Keratinocyte (primary cell): ENCODE results near the gene SLC6A9. TPM values are rescaled to one million over a fixed set of nuclear protein-coding genes. Genes with fewer than 3 reads are reported as not detected.

ENCODE experiments used
- DNase-seq: peaks from one replicate; pipeline ENCODE4 v3.0.0-alpha.2; 2011; ENCODE audit warnings: low read depth, missing footprints, low spot score
- FAIRE-seq: peaks from 2 replicates; lab custom pipeline; 2011; peaks lifted over from hg19 to GRCh38; lab: Jason Lieb, UNC
- H2AFZ ChIP-seq: 2 replicates; pipeline ENCODE4 v1.6.0; 2012; ENCODE audit warnings: low read length, control low read depth, inconsistent platforms; ENCODE audit not compliant: control insufficient read depth
- H3K27ac ChIP-seq: 2 replicates; pipeline ENCODE4 v1.5.1; 2011; ENCODE audit warnings: low read length; ENCODE audit not compliant: control insufficient read depth, insufficient read depth
- H3K27me3 ChIP-seq: 3 replicates; pipeline ENCODE4 v1.6.0; 2011; ENCODE audit warnings: low read length; ENCODE audit not compliant: control insufficient read depth, insufficient read depth; ENCODE audit errors: extremely low read depth
- H3K36me3 ChIP-seq, 2 experiments: 2 replicates in 1 of 2; 3 replicates in 1 of 2; pipeline ENCODE4 v1.5.1; 2011; ENCODE audit warnings: low read length in 2 of 2, mild to moderate bottlenecking in 1 of 2; ENCODE audit not compliant: control insufficient read depth in 2 of 2, insufficient read depth in 2 of 2; ENCODE audit errors: extremely low read depth in 1 of 2
- H3K4me1 ChIP-seq: 3 replicates; pipeline ENCODE4 v1.5.1; 2011; ENCODE audit warnings: low read length; ENCODE audit not compliant: control insufficient read depth, insufficient read depth; ENCODE audit errors: extremely low read depth
- H3K4me2 ChIP-seq: 3 replicates; pipeline ENCODE4 v1.6.0; 2011; ENCODE audit warnings: low read depth, low read length; ENCODE audit not compliant: control insufficient read depth, insufficient read depth; ENCODE audit errors: extremely low read depth
- H3K4me3 ChIP-seq, 3 experiments: fragments of 200-600 bp in 1 of 3; sonication (generic) in 1 of 3; 2 replicates in 2 of 3; 3 replicates in 1 of 3; pipeline ENCODE4 v1.5.1; 2011 to 2016; ENCODE audit warnings: low read length in 3 of 3, mild to moderate bottlenecking in 3 of 3, control low read depth in 2 of 3, inconsistent platforms in 1 of 3, low read depth in 1 of 3, mixed read lengths in 1 of 3, mixed run types in 1 of 3, moderate library complexity in 1 of 3; ENCODE audit not compliant: control insufficient read depth in 2 of 3, insufficient read depth in 2 of 3; ENCODE audit errors: extremely low read depth in 1 of 3
- H3K79me2 ChIP-seq: 2 replicates; pipeline ENCODE4 v1.6.0; 2012; ENCODE audit warnings: low read length; ENCODE audit not compliant: control insufficient read depth, insufficient read depth
- H3K9ac ChIP-seq: 3 replicates; pipeline ENCODE4 v1.6.0; 2011; ENCODE audit warnings: low read length; ENCODE audit not compliant: control insufficient read depth, insufficient read depth; ENCODE audit errors: extremely low read depth
- H3K9me1 ChIP-seq: 3 replicates; pipeline ENCODE4 v1.6.0; 2011; ENCODE audit warnings: low read length; ENCODE audit not compliant: control insufficient read depth, insufficient read depth; ENCODE audit errors: extremely low read depth
- H3K9me3 ChIP-seq: 2 replicates; pipeline ENCODE4 v1.5.1; 2012; ENCODE audit warnings: low read depth, low read length; ENCODE audit not compliant: control insufficient read depth
- H4K20me1 ChIP-seq: 3 replicates; pipeline ENCODE4 v1.6.0; 2011; ENCODE audit warnings: low read length; ENCODE audit not compliant: control insufficient read depth, insufficient read depth; ENCODE audit errors: extremely low read depth
- CTCF ChIP-seq, 3 experiments: IDR thresholded peaks in 1 of 3; conservative IDR thresholded peaks in 1 of 3; optimal IDR thresholded peaks in 1 of 3; 2 replicates in 2 of 3; 3 replicates in 1 of 3; pipeline versions ENCODE3 to v1.5.1; 2011; ENCODE audit warnings: low read length in 3 of 3, mild to moderate bottlenecking in 3 of 3, moderate library complexity in 2 of 3, control low read depth in 1 of 3, inconsistent platforms in 1 of 3; ENCODE audit not compliant: insufficient read depth in 2 of 3; ENCODE audit errors: extremely low read depth in 1 of 3
- EZH2 ChIP-seq: IDR thresholded peaks from one replicate; pipeline ENCODE4 v1.6.1; 2012; ENCODE audit warnings: inconsistent platforms, mild to moderate bottlenecking, low read length, moderate library complexity
- dilution Hi-C: fragments of 300-500 bp; cut with MboI; formaldehyde crosslinking; loops from one replicate; pipeline ENCODE4 v1.7.0; 2020; ENCODE audit warnings: low sequenced_read_pairs; ENCODE audit not compliant: extremely low pct_ligation_motif_present
- polyA plus RNA-seq, 5 experiments: library from polyadenylated mRNA; depleted of rRNA in 3 of 5; stranded (reverse) in 3 of 5; stranded (forward) in 1 of 5; unstranded in 1 of 5; fragments of >200 nt; gene quantifications; 1 replicate in 1 of 5; 2 replicates in 3 of 5; 3 replicates in 1 of 5; pipeline versions ENCODE4 v1.2.1 to v1.2.3, GENCODE V29; 2011 to 2012; ENCODE audit warnings: missing spikeins in 2 of 5, low read depth in 1 of 5, low replicate concordance in 1 of 5

SLC6A9 gene
- polyA plus RNA-seq, 1 donor (not counting 4 experiments of a cell fraction or from before 2014, with no cell fraction given): 5.3 TPM

- H3K4me3 ChIP-seq: no peak overlapping the region
- FAIRE-seq (no peak), DNase-seq (no peak)
- H2AFZ ChIP-seq: no peak overlapping the region
- H3K36me3 ChIP-seq: peaks cover 19 to 47% of the 10 kb centered on the region in 2 experiments
- no peak overlapping the region for H3K4me2 ChIP-seq
- TF ChIP-seq CTCF (optimal IDR thresholded peaks at IDR 0.05 in 1 of 3, IDR thresholded peaks at IDR 0.05 in 1 of 3, conservative IDR thresholded peaks at IDR 0.05 in 1 of 3; ENCODE audit: extremely low read depth in 1 of 3, insufficient read depth in 2 of 3, low read length in 3 of 3) (no peak), EZH2 (no peak)
- H3K27me3 ChIP-seq: no peaks in the 10 kb centered on the region
- no peak overlapping the region for H3K27ac ChIP-seq
- no peak overlapping the region for H3K9ac ChIP-seq
- peaks cover 42% of the 10 kb centered on the region for H3K79me2 ChIP-seq
- peaks cover 29% of the 10 kb centered on the region for H3K4me1 ChIP-seq
- dilution Hi-C loops: no loop called here
- no peaks in the 10 kb centered on the region for H3K9me1 ChIP-seq
- H4K20me1 ChIP-seq: no peaks in the 10 kb centered on the region
- no peaks in the 10 kb centered on the region for H3K9me3 ChIP-seq
Observed at GRCh38 chr1:43984855-43985254, 46.4 kb downstream of the SLC6A9 start.

- Histone ChIP-seq H3K4me3 (no peak overlapping the region), H3K79me2 (peaks cover 44% of the 10 kb centered on the region), H3K4me2 (no peak overlapping the region), H3K27ac (no peak overlapping the region), H3K4me1 (peaks cover 34% of the 10 kb centered on the region), H4K20me1 (no peaks in the 10 kb centered on the region), H2AFZ (no peak overlapping the region), H3K9me1 (no peaks in the 10 kb centered on the region), H3K9ac (no peak overlapping the region), H3K27me3 (no peaks in the 10 kb centered on the region), H3K9me3 (no peaks in the 10 kb centered on the region), H3K36me3 (peaks cover 19 to 50% of the 10 kb centered on the region in 2 experiments)
- no peak for FAIRE-seq
- no peak for DNase-seq
- TF ChIP-seq EZH2: no peak
- no peak for TF ChIP-seq CTCF (optimal IDR thresholded peaks at IDR 0.05 in 1 of 3, IDR thresholded peaks at IDR 0.05 in 1 of 3, conservative IDR thresholded peaks at IDR 0.05 in 1 of 3; ENCODE audit: extremely low read depth in 1 of 3, insufficient read depth in 2 of 3, low read length in 3 of 3)
- dilution Hi-C loops: no loop called here
Observed at GRCh38 chr1:43983253-43983899, 47.9 kb downstream of the SLC6A9 start.
